Left kidney (tissue), 2 donors: ENCODE measurements around the gene EXOC6. TPM values are rescaled to one million over a fixed set of nuclear protein-coding genes. Genes with fewer than 3 reads are reported as not detected.
A peak's percentile ranks its signal among the peaks of the same experiment; 100 is the strongest.
"Not testable (repeated sequence)": the region's sequence is repeated elsewhere in the genome, so short reads cannot be mapped to it uniquely, and the experiment has no call there.

Experiments used
- DNase-seq: peaks from one replicate; pipeline ENCODE4 v3.0.0-alpha.2; 2013
- polyA plus RNA-seq: library from polyadenylated mRNA; unstranded; fragments of 120-200 nt; gene quantifications from one replicate; pipeline ENCODE4 v1.2.1, GENCODE V29; 2013; ENCODE audit not compliant: insufficient read length

EXOC6 gene
- polyA plus RNA-seq, 1 donor, result 19.3 TPM

- DNase-seq, result peak; percentile 41
Observed at GRCh38 chr10:92880233-92880861, 32.0 kb downstream of the EXOC6 start.

GRCh38 chr10:92880917-92881316 is 32.6 kb downstream of the EXOC6 start:
- no peak for DNase-seq

- no peak for DNase-seq
Observed at GRCh38 chr10:92886334-92886961, 38.1 kb downstream of the EXOC6 start.

- DNase-seq, result no peak
Observed at GRCh38 chr10:92890471-92890870, 42.2 kb downstream of the EXOC6 start.

GRCh38 chr10:92891885-92892690 is 43.8 kb downstream of the EXOC6 start:
- DNase-seq, result no peak

- DNase-seq, result no peak
Observed at GRCh38 chr10:92892691-92893054, 44.4 kb downstream of the EXOC6 start.

GRCh38 chr10:92894081-92894655 is 45.8 kb downstream of the EXOC6 start:
- DNase-seq, result no peak

GRCh38 chr10:92897916-92898315 is 49.6 kb downstream of the EXOC6 start:
- DNase-seq, result no peak

- no peak for DNase-seq
Observed at GRCh38 chr10:92901819-92902251, 53.5 kb downstream of the EXOC6 start.

GRCh38 chr10:92903633-92904032 is 55.3 kb downstream of the EXOC6 start:
- DNase-seq, result no peak

GRCh38 chr10:92907280-92907679 is 59.0 kb downstream of the EXOC6 start:
- no peak for DNase-seq

GRCh38 chr10:92912631-92913030 is 64.3 kb downstream of the EXOC6 start:
- not testable (repeated sequence) for DNase-seq

- DNase-seq, result no peak
Observed at GRCh38 chr10:92913973-92914372, 65.7 kb downstream of the EXOC6 start.

GRCh38 chr10:92914478-92915325 is 66.4 kb downstream of the EXOC6 start:
- DNase-seq, result peak; percentile 35

- DNase-seq, result no peak
Observed at GRCh38 chr10:92915892-92916291, 67.6 kb downstream of the EXOC6 start.

- DNase-seq, result no peak
Observed at GRCh38 chr10:92916433-92916832, 68.1 kb downstream of the EXOC6 start.

- DNase-seq, result no peak
Observed at GRCh38 chr10:92918603-92919002, 70.3 kb downstream of the EXOC6 start.

- no peak for DNase-seq
Observed at GRCh38 chr10:92920866-92921265, 72.5 kb downstream of the EXOC6 start.

- no peak for DNase-seq
Observed at GRCh38 chr10:92923416-92923815, 75.1 kb downstream of the EXOC6 start.

- no peak for DNase-seq
Observed at GRCh38 chr10:92929896-92930295, 81.6 kb downstream of the EXOC6 start.

GRCh38 chr10:92931597-92931996 is 83.3 kb downstream of the EXOC6 start:
- no peak for DNase-seq

- no peak for DNase-seq
Observed at GRCh38 chr10:92937876-92938275, 89.6 kb downstream of the EXOC6 start.
